ENCODE data around the gene RABGAP1.

DNA sequence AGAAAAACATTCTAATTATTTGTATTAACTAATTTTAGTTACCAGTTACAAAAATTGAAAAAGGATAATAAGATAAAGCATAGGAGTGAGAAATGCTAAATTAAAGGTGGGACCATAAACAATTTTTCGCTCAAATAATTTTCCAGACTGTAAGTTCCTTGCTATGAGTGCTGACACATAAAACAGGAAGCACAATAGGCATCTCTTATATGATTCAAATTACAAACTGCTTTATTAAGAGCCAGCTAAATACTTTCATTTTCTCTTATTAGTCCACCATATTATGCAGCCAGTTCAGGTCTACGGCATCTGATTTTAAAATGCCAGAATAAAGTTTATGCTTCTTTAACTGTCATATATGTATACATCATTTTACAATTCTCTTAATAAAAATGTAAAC lies 40.0 kb upstream of the RABGAP1 start:
- TF ChIP-seq, protein P1, sequence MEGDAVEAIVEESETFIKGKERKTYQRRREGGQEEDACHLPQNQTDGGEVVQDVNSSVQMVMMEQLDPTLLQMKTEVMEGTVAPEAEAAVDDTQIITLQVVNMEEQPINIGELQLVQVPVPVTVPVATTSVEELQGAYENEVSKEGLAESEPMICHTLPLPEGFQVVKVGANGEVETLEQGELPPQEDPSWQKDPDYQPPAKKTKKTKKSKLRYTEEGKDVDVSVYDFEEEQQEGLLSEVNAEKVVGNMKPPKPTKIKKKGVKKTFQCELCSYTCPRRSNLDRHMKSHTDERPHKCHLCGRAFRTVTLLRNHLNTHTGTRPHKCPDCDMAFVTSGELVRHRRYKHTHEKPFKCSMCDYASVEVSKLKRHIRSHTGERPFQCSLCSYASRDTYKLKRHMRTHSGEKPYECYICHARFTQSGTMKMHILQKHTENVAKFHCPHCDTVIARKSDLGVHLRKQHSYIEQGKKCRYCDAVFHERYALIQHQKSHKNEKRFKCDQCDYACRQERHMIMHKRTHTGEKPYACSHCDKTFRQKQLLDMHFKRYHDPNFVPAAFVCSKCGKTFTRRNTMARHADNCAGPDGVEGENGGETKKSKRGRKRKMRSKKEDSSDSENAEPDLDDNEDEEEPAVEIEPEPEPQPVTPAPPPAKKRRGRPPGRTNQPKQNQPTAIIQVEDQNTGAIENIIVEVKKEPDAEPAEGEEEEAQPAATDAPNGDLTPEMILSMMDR (conservative IDR thresholded peaks at IDR 0.05; ENCODE audit: low read length): no peak
- TF ChIP-seq EZH2phosphoT487 (IDR thresholded peaks at IDR 0.05; ENCODE audit: borderline replicate concordance, low read depth, low read length): no peak
